GM18873 (cell line): ENCODE data around the gene KIAA1958.

Experiments used
- ATAC-seq: cut with Tn5 transposase; IDR thresholded peaks from one replicate; pipeline ENCODE4 v1.9.1; 2021; ENCODE audit warnings: mild to moderate bottlenecking, moderate library complexity, moderate number of reproducible peaks; ENCODE audit not compliant: unreplicated experiment, low FRiP score

Gene KIAA1958

DNA sequence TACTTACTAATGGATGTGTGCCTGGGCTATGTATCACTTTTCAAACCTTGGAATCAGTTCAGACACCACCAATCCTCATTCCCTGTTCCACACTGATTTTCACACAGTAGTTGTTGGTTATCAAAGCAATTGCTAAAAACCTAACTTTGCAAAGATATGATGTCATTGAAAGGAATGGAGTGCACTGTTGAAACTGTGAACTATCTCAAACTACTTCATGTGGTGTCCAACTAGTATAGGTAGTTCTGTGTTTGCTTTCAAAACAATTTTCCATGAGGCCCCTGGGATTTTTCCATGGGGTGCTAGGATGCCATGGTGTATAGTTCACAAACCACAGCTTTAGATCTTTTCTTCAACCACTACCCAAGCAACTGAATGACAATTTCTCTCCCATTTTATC lies 213.5 kb downstream of the KIAA1958 start:
- ATAC-seq, result no peak

DNA sequence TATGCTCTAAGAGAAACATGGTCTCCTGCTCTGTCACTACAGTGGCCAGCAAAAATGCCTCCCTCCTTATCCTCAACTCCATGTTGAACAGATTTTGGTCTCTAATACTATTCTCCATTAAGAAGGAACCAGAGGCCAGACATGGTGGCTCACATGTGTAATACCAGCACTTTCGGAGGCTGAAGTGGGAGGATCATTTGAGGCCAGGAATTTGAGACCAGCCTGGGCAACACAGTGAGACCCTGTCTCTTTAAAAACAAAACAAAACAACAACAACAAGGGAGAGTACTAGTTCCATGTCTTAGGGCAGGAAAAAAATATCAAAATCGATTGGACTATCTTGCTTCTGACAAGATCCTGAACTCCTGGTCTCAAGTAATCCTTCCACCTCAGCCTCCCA lies 216.7 kb downstream of the KIAA1958 start:
- no peak for ATAC-seq

GRCh38 chr9:112705768-112706427 lies 219.3 kb downstream of the KIAA1958 start:
- no peak for ATAC-seq

GRCh38 chr9:112711050-112711689 lies 224.5 kb downstream of the KIAA1958 start:
- no peak for ATAC-seq

GRCh38 chr9:112712678-112713077 lies 226.1 kb downstream of the KIAA1958 start:
- ATAC-seq, result no peak

- peak; percentile 86 for ATAC-seq
Measured at GRCh38 chr9:112717661-112718331, 231.2 kb downstream of the KIAA1958 start, which contains the start of gene INIP. TSS of gene INIP (minus strand) at chr9:112718117. CDS start at chr9:112716485, 1,632 bp downstream.
